Right kidney (tissue), 1 donor: ENCODE data around the gene GANC.

Source experiments
- DNase-seq: peaks from one replicate; pipeline ENCODE4 v3.0.0-alpha.2; 2016

GANC gene

DNA sequence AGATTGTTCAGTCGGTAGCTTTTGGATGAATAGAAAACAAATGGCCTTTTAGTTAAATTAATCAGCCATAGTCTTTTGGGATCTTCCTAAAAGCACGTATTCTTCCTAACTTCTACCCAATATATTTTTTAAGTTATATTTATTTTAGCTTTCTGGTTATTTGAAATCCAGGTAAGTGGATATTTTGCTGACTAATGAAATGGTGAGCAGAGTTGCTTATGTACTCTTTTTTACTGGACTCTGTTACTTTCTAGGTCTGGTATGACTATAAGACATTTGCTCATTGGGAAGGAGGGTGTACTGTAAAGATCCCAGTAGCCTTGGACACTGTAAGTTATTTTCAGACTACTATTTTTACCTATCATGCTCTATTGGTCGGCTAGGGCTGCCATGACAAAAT lies 72.5 kb downstream of the GANC start:
- no peak for DNase-seq

DNA sequence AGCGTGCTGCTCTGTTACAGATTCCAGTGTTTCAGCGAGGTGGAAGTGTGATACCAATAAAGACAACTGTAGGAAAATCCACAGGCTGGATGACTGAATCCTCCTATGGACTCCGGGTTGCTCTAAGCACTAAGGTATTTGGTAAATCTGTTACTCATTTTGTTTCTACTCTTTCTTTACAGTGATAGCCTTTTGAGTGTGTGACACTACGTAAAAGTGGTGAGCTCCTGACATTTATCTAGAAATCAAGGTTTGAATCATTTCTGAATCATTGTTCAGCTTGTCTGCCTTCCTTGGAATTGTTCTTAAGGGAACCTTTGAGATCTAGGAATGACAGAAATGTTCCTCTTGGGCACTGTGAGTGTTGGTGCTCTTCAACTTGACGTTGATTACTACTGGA lies 75.1 kb downstream of the GANC start:
- no peak for DNase-seq

DNA sequence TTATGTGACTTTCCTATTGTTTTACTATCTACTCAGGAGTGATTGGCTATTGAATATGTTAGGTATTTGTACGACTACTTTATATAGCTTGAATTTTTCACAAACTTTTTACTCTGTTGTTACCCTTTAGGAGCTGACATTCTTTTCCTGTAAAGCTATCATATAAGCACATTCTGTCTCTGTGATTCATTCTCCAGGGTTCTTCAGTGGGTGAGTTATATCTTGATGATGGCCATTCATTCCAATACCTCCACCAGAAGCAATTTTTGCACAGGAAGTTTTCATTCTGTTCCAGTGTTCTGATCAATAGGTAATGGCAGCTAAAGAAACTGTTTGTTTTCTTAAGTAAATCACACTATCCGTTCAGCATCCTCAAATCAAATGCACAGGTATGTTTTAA lies 76.2 kb downstream of the GANC start:
- DNase-seq, result no peak

DNA sequence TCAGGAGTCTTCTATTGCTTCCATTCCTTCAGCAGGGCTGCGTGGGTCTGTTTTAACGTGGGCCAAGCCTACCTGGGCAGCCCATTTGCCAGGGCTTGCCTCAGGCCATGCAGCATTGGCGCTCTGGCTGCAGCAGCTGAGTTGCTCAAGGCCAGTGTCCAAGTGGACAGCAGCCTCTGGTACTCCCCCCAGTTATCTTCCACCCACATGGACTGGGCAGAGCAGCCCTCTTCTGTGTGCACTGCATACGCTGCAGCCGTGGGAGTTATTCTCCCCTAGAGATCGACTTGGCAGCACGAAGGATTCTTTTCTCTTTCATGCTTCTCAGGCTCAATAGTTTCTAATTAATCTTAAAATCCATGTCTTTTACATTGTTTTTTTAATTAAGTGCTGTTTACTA lies 79.4 kb downstream of the GANC start:
- no peak for DNase-seq

DNA sequence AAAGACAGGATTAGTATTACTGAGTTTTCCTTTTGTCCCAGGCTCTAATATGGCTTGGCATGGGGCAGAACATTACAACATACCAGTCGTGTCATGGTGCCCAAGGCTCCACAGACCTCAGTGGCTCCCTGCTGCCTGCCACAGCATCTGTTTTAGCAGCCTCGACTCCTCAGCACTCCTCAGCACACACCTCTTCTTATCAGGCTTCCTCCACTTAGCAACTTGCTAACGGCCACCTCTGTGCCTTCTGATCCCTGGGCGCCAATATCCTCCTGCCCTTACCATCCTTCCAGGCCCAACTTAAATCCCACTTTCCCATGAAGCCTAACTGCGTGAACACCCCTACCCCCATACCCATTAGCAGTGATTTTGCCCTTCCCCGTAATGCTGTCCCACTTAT lies 80.1 kb downstream of the GANC start:
- no peak for DNase-seq

DNA sequence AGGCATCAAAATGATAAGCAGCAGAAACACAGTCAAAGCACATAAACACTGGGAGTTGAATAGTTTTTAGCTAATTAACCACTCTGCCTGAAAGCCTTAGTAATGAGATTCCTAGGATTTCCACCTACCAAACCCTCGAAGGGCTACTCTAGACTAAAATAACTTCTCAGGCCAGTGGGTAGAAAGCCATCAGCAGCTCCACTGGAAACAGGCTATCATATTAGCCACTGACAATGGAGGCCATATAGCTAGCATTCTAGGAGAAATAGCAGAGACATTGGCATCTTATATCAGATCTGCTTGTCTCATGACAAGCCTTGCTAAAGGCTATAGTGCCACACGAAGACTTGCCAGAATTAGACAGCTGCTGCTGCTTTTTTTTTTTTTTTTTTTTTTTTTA lies 81.8 kb downstream of the GANC start:
- DNase-seq, result no peak

DNA sequence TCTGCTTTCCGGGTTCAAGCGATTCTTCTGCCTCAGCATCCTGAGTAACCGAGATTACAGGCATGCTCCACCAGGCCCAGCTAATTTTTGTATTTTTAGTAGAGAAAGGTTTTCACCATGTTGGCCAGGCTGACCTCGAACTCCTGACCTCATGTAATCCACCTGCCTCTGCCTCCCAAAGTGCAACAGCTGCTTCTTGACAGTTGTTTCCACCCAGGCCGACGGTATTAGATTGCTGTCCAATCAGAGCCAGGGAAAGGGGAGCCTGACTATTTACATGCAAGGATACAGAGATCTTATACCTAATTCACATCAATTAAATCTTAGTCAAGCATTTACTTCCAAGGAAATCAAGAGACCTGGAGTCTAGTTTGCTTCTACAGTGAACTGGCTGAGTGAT lies 82.3 kb downstream of the GANC start:
- no peak for DNase-seq

DNA sequence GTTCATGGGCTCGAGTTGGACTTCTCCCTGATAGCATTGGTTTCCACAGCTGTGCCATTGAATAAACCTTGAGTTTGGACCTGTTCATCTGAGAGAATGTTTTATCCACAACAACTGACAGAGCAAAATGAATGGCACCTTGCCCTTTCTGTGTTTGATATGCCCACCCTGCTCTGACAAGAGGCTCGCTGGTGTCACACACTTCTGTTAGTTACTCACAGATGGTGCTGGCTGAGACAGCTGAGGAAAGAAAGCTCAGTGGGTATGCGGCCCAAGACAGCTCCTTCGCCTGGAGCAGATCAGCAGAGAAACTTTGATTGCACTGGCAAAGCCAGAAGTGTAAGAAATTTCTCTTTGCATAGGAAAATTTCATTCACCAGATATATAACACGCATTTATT lies 83.8 kb downstream of the GANC start:
- no peak for DNase-seq

DNA sequence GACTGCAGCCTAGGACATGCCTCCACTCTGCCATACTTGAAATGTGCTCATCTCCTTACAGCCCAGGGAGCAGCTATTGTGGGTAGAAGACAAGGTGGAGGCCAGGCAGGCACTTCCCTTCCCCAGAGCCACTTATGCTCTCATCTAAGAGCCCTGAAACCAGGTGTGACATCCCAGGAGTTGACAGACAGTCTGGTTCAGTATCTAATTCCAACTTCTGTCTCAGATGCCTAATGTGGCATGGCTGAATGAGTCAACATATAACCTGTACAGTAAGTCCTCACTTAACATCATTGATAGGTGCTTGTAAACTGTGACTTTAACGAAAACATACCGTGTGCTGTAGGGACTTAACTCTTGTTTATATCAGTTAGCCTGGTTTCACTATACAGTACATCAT lies 85.1 kb downstream of the GANC start:
- no peak for DNase-seq

DNA sequence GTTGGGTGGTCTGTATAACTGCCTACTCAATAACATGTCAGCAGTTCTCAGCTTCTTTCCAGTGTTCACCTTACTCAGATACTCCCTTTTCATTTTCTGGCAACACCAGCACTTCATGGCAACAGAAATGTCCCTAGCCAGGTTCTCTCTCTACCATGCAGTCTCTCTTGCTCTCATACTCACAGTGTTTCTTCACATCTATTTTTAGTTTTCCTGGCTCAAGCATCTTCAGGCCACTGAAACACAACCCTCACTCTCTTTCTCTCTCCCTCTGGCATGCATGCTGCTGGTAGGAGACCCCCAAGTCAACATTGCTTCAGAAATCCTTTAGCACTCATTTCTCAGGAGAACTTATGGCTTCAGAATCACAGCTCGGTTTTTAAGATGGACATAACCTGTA lies 86.2 kb downstream of the GANC start, which contains the start of gene CAPN3:
Gene CAPN3 (plus strand): TSS at position 253 of the 400 bp plus-strand sequence. CDS start 305 bp downstream, outside the sequence.
- no peak for DNase-seq

DNA sequence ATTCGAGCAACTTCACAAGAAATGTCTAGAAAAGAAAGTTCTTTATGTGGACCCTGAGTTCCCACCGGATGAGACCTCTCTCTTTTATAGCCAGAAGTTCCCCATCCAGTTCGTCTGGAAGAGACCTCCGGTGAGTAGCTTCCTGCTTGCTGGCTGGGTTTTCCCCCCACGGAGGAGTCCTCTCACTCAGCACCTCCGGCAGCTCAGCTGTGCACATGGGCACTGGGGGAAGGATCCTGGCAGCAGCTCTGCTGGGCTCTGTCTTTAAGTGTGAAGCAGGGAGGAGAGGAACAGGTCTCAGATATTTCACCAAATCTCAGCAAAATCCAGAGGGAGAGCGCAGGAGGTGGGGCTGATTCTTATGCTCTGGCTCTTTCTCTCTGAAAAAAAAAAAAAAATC lies 87.0 kb downstream of the GANC start:
- DNase-seq, result no peak

DNA sequence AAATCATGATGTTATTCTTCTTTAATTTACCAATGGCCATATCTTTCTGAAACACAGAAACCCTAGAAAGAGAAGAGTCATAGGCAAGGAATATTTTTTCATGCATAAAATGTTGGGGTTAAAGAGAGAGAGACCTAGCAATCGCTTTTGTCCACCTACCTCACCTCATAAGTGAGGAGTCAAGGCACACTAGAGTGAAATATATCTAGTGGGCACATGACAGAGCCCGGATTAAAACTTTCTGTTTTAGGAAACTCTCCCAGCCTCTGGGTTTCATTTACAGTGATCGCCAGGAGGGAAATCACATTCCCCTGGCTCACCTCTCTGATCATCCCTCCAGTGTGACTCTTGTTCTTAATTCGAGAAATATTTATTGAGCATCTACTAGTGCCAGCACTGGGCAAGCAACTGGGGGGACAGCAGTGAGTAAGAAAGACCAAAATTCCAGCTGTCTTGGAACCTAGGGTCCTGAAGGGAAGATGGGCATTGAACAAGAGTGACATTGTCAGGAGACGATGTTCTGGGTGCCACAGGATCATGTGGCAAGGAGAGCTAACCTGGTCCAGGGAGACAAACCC lies 87.6 kb downstream of the GANC start:
- no peak for DNase-seq

DNA sequence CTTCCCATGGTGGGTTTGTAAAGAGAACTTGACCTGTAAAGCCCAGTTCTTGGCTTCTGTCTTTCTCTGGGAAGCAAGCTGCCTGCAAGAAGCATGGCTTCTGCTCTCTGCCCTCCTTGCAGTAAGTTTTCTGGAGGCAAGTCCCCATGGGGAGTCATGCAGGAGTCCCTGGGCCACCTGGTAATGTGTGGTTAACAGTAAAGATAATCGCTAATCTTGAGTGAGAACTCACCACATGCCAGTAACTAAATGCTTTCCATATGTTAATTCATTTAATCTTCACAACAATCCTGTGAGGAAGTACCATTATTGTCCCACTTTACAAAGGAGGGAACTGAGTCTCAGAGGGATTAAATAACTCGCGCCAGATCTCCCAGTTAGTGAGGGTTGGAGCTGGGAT lies 90.5 kb downstream of the GANC start:
- no peak for DNase-seq

DNA sequence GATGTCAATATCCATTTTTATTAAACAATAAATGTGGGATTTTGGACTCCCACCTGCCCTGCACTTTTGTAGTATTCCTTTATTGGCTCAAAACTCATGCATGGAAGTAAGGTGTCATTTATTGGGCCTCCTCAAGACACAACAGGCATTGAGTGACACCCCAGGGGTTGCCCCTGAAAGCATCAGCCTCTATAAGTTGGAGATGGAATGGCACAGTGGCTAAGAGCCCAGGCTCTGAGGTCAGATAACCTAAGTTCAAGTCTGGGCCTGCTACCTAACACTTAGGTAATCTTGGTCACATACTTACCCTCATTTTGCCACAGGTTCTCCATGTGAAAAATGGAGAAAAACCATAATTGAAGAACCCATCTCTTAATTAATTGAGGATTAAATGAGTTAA lies 90.9 kb downstream of the GANC start:
- DNase-seq, result no peak

DNA sequence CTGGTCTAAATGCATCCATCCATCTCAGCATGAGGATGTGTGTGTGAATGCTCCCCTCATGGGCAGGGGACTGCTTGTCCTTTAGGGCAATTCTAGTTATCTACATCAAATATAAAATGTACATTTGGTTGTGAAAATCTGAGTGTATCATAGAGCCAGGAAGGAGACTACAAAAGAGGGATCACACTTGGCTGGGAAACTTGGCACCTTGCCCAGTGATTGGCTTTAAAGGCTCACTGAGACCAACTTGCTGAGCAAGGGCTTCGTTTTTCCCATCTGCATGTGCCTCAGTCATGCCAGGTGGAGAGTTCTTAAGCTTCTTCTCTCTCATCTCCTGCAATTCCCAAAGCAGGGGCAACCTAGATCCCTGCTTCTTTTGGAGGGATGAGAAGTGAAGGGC lies 91.5 kb downstream of the GANC start:
- no peak for DNase-seq

DNA sequence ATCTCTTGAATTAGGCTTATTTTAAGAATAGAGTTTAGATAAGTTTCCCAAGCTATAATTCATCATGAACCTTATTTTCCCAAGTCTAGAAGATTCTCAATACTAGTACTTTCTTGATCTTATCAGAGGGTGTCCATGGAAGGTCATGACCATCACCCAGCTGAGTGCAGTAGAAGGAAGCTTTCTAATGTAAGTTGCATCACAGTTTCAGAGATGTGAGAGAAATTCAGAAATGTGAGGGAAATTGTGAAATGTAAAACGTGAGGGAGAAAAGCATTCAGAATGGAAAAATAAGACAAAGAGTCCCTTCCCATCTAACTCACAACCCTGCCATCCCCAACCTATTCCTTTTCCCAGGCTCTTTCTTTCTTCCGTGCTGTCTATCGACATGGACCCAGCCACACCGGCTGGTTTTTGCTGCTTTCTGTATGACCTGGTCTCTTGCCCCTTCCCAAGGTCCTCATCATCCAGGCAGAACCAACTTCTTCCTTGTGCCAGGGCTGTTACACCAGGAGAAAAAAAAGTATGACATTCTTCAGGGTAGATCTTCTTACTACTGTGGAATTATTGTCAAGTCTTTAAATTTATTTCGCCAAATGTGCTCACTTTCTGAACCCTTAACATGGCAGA lies 93.0 kb downstream of the GANC start:
- no peak for DNase-seq

DNA sequence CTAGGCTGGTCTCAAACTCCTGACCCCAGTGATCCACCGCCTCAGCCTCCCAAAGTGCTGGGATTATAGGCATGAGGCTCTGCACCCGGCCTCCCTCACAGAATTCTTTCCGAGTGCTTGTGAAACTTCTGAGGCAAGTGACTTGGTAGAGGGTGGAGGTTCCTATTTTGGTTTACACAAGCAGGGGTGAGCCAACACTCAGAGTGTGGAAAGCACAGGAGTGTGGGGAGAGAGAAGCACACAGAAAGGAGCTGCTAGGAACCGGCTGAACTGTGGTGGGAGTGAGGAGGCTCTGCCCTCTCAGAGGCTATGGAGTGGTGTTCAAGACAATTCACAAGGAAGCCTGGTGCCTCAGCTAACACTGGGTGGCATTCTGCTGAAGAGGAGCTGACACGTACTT lies 94.0 kb downstream of the GANC start:
- DNase-seq, result no peak

DNA sequence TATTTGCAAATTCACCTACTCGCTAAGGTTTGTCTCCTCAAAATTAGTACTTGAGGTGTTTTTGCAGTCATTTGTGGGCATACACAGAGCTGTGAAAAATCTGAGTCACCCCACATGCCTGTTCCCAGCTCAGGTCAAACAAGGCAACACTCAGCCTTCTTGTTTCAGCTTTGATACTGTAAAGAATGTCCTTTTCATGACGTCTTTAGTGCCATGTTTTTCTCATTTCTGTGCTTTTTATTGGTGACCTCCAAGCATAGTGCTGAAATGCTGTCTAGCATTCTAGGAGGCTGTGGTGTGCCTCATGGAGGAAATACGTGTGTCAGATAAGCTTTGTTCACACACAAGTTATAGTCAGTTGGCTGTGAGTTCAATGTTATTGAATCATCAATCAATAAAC lies 95.1 kb downstream of the GANC start:
- no peak for DNase-seq

DNA sequence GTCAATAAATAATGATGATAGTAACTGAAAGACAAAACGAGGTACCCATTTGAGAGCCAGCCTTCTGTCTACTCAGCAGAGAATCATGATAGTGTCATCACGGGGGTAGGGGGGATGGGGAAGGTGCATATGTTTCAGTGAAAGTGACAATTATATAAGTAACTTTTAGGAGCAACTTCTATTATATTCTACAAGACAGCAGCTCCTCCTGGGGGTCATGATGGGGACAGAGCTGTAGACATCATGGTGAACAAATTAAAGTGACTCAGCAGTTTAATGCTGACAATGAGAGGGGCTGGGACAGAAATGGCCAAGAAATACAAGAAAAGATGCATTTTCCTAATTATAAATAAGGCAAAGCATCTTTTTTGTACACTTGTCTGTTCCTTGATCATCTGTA lies 98.1 kb downstream of the GANC start:
- no peak for DNase-seq

DNA sequence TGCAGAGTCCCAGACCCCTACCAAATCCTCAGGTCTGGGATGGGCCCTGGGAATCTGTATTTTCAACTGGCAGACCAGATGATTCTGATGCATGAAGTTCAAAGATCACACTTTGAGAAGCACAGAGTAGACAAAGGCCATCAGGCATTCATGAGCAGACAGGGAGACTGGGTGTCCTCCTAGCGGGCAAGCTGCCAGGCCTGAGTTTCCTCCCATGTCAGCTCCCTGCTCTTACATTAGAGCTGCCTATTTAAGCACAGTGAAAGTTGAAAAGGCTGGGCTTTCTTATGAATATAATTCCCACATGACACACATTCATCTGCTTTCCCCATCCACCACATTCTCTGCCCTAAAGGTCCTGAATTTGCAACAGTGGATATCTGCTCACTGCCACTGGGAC lies 100.3 kb downstream of the GANC start:
- no peak for DNase-seq

DNA sequence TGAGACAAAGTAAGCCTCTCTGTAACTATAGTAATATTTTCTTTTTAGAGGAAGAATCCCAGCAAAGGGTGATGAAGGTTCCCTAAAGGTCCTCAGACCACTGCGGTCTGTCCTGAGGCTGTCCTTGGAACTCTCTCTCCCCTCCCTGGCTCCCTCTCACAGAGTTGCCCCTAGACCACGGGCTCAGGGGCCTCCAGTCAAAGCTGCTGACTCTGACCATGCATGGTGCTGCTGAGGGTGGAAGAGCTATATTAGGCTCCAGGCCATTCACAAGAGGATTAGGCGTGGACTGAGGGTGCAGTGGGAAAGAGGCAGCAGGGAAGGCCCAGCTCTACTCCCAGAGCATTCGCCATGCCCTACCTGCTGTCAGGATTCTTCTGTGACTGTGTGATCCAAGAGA lies 100.9 kb downstream of the GANC start:
- no peak for DNase-seq

DNA sequence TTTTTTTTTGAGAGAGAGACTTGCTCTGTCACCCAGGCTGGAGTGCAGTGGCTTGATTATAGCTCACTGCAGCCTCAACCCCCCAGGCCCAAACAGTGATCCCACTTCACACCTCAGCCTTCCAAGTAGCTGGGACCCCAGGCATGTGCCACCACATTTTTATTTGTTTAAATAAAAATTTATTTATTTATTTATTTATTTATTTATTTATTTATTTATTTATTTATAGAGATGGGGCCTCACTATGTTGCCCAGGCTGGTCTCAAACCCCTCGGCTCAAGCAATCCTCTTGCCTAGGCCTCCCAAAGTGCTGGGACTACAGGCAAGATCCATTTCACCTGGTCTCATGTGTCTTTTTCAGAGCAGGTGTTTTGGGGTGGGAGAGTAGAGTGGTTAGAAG lies 101.8 kb downstream of the GANC start:
- no peak for DNase-seq

DNA sequence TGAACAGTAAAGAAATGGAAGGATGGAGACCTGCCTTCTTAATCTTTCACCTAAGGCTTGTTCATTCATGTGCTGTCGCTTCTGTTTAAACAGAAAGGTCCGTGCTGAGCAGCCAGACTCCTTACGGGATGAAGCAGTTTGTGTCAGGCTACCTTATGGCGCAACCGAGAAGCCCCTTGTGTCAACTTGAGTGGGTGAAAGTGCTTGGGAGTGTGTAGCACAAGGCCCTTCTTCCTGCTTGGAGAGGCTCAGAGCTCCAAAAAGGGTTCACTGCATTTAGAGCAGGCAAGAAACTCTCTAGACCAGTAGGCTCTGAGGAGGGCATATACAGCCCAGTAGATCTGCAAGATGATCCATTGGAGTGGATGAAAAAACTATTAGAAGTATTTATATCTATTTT lies 102.3 kb downstream of the GANC start:
- DNase-seq, result no peak

DNA sequence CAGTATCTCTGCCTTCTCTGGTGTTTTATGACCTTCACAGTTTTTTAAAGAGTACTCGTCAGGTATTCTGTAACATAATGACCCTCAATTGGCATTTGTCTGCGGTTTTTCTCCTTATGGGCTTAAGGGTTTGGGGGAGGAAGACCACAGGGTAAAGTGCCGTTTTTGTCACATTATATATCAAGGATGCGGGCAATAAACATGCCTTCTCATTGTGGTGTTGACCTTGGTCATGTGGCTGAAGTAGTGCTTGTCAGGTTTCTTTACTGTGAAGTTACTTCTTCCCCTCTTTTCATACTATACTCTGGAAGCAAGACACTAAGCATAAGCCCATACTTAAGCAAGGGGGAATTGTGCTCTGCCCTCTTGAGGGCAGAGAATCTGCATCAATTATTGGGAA lies 102.9 kb downstream of the GANC start:
- no peak for DNase-seq

DNA sequence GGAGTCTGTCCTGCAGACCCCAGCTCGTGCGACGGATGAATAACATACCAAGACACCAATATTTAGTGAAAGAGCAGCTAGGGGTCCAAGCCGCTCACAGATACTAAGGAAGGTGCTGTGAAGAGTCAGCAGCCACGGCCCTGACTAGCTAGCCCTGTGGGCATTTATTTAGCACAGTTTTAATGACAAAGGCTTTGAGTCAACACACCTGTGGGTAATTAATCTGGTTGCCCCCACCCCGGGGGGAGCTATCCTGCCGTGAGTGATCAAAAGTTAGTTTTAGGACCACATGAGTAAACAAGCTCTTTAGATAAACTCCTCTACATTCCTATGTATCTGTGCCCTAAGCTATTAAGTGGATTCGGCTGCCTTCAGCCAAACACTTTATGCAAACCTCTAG lies 105.0 kb downstream of the GANC start:
- DNase-seq, result no peak
